ENCODE data around the gene DNTTIP2. TPM values are rescaled to one million over a fixed set of nuclear protein-coding genes. Genes with fewer than 3 reads are reported as not detected.
A peak's percentile ranks its signal among the peaks of the same experiment; 100 is the strongest.
"Not testable (repeated sequence)": the region's sequence is repeated elsewhere in the genome, so short reads cannot be mapped to it uniquely, and the experiment has no call there.

The DNTTIP2 gene
- total RNA-seq, 2 donors from 2014 or later, result 56.2 to 74.7 TPM

GRCh38 chr1:93850687-93851326 is 28.2 kb downstream of the DNTTIP2 start:
- not testable (repeated sequence) for H3K4me1 Mint-ChIP-seq; H3K4me3 ChIP-seq (ENCODE audit: low read length); H3K36me3 ChIP-seq (ENCODE audit: control insufficient read depth, insufficient read depth, low read length); H3K4me1 ChIP-seq (ENCODE audit: control insufficient read depth, insufficient read depth, low read length); H3K27me3 ChIP-seq (ENCODE audit: control insufficient read depth, insufficient read depth, low read length, poor library complexity, severe bottlenecking); H3K27ac ChIP-seq (ENCODE audit: low read depth, low read length); H3K27me3 Mint-ChIP-seq (ENCODE audit: insufficient read depth); H3K27ac Mint-ChIP-seq; H3K4me3 Mint-ChIP-seq; H3K9ac ChIP-seq (ENCODE audit: extremely low read depth, low read length, poor library complexity, severe bottlenecking)
- Mint-ChIP-seq H3K9me3 (peaks cover 38% of the 10 kb centered on the region), H3K36me3 (ENCODE audit: low read depth) (peaks cover 14% of the 10 kb centered on the region)
- peak; percentile 85 for DNase-seq
- TF ChIP-seq, protein P1, sequence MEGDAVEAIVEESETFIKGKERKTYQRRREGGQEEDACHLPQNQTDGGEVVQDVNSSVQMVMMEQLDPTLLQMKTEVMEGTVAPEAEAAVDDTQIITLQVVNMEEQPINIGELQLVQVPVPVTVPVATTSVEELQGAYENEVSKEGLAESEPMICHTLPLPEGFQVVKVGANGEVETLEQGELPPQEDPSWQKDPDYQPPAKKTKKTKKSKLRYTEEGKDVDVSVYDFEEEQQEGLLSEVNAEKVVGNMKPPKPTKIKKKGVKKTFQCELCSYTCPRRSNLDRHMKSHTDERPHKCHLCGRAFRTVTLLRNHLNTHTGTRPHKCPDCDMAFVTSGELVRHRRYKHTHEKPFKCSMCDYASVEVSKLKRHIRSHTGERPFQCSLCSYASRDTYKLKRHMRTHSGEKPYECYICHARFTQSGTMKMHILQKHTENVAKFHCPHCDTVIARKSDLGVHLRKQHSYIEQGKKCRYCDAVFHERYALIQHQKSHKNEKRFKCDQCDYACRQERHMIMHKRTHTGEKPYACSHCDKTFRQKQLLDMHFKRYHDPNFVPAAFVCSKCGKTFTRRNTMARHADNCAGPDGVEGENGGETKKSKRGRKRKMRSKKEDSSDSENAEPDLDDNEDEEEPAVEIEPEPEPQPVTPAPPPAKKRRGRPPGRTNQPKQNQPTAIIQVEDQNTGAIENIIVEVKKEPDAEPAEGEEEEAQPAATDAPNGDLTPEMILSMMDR (conservative IDR thresholded peaks at IDR 0.05), result peak; percentile 78
- H3K9me3 ChIP-seq (ENCODE audit: control insufficient read depth, low read length), result peaks cover 37% of the 10 kb centered on the region
- 29 to 56% methylated on average over 2 to 10 of the region's 10 CpGs for WGBS, 2 experiments (ENCODE audit: insufficient coverage in 1 of 2, insufficient read length in 1 of 2)

DNA sequence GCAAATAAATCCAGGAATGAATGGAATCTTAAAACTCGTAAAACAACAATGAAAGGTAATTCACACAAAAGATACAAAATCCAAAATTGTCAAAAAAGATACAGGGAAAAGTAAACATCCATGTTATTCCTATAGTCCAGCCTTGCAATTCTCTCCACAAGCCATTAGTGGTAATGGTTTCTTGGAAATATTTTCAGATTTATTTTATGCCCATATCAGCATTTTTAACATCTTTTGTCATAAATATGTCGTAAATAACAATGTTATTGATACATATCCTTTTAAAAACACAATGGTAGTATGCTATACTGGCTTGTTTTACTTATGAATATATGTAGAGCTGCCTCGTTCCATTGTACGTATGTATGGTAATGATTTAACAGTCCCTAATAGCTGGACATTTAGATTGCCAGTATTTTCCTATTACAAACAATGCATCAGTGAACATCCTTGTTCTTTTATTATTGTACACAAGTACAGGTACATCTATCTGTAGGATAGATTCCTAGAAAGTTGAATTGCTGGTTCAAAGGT is 30.6 kb downstream of the DNTTIP2 start:
- H3K4me3 ChIP-seq (ENCODE audit: low read length), result peak overlapping the region; percentile 83
- no peaks in the 10 kb centered on the region for H3K36me3 ChIP-seq (ENCODE audit: control insufficient read depth, insufficient read depth, low read length)
- 96% methylated on average over 3 of the region's 4 CpGs; no CpG with 5 or more reads in 1 of the 2 experiments for WGBS, 2 experiments (ENCODE audit: insufficient coverage in 1 of 2, insufficient read length in 1 of 2)
- H3K4me3 Mint-ChIP-seq, result peak overlapping the region; percentile 88
- H3K9ac ChIP-seq (ENCODE audit: extremely low read depth, low read length, poor library complexity, severe bottlenecking), result no peak overlapping the region
- peaks cover 27% of the 10 kb centered on the region for H3K9me3 ChIP-seq (ENCODE audit: control insufficient read depth, low read length)
- peak overlapping the region; percentile 95 for H3K27ac Mint-ChIP-seq
- H3K27ac ChIP-seq (ENCODE audit: low read depth, low read length), result no peak overlapping the region
- H3K36me3 Mint-ChIP-seq (ENCODE audit: low read depth), result peaks cover 11% of the 10 kb centered on the region
- H3K27me3 Mint-ChIP-seq (ENCODE audit: insufficient read depth), result no peaks in the 10 kb centered on the region
- TF ChIP-seq, protein P1 (conservative IDR thresholded peaks at IDR 0.05), result no peak
- H3K27me3 ChIP-seq (ENCODE audit: control insufficient read depth, insufficient read depth, low read length, poor library complexity, severe bottlenecking), result no peaks in the 10 kb centered on the region
- DNase-seq, result no peak
- no peaks in the 10 kb centered on the region for H3K4me1 ChIP-seq (ENCODE audit: control insufficient read depth, insufficient read depth, low read length)
- H3K4me1 Mint-ChIP-seq, result peaks cover 9% of the 10 kb centered on the region
- H3K9me3 Mint-ChIP-seq, result peaks cover 26% of the 10 kb centered on the region

- H3K4me3 Mint-ChIP-seq, result peak overlapping the region; percentile 88
- H3K9ac ChIP-seq (ENCODE audit: extremely low read depth, low read length, poor library complexity, severe bottlenecking), result peak overlapping the region; percentile 78
- TF ChIP-seq, protein P1 (conservative IDR thresholded peaks at IDR 0.05), result no peak
- H3K4me1 ChIP-seq (ENCODE audit: control insufficient read depth, insufficient read depth, low read length), result no peaks in the 10 kb centered on the region
- H3K27me3 ChIP-seq (ENCODE audit: control insufficient read depth, insufficient read depth, low read length, poor library complexity, severe bottlenecking), result no peaks in the 10 kb centered on the region
- peak overlapping the region; percentile 83 for H3K4me3 ChIP-seq (ENCODE audit: low read length)
- peaks cover 23% of the 10 kb centered on the region for H3K9me3 Mint-ChIP-seq
- H3K4me1 Mint-ChIP-seq, result peaks cover 9% of the 10 kb centered on the region
- peaks cover 24% of the 10 kb centered on the region for H3K9me3 ChIP-seq (ENCODE audit: control insufficient read depth, low read length)
- peaks cover 11% of the 10 kb centered on the region for H3K36me3 Mint-ChIP-seq (ENCODE audit: low read depth)
- H3K27ac Mint-ChIP-seq, result peak overlapping the region; percentile 95
- H3K36me3 ChIP-seq (ENCODE audit: control insufficient read depth, insufficient read depth, low read length), result no peaks in the 10 kb centered on the region
- H3K27me3 Mint-ChIP-seq (ENCODE audit: insufficient read depth), result no peaks in the 10 kb centered on the region
- peak overlapping the region; percentile 78 for H3K27ac ChIP-seq (ENCODE audit: low read depth, low read length)
- 3% methylated on average over 6 to 36 of the region's 36 CpGs for WGBS, 2 experiments (ENCODE audit: insufficient coverage in 1 of 2, insufficient read length in 1 of 2)
- peak; percentile 84 for DNase-seq
Measured at GRCh38 chr1:93847811-93848288, 31.2 kb downstream of the DNTTIP2 start.
